Panc1 (cell line): ENCODE measurements around the gene NEUROG1.

Source experiments
- CTCF ChIP-seq: fragments of 450-650 bp; IDR thresholded peaks from 2 replicates; pipeline ENCODE4 v1.5.1; 2017; ENCODE audit warnings: mild to moderate bottlenecking
- POLR2AphosphoS5 ChIP-seq: IDR thresholded peaks from 2 replicates; pipeline ENCODE4 v1.6.1; 2012; ENCODE audit warnings: mild to moderate bottlenecking, low read depth, low read length, moderate library complexity
- SIN3A ChIP-seq: IDR thresholded peaks from 2 replicates; pipeline ENCODE4 v1.6.1; 2012; ENCODE audit warnings: low read depth, mild to moderate bottlenecking, low read length, moderate library complexity, borderline replicate concordance; ENCODE audit not compliant: insufficient read depth
- TCF7L2 ChIP-seq: IDR thresholded peaks from 2 replicates; pipeline ENCODE4 v1.6.1; 2011; ENCODE audit warnings: mild to moderate bottlenecking, low read depth, low read length, inconsistent platforms
- TF ChIP-seq, protein P1 (sequence below), 2 experiments: IDR thresholded peaks; 2 replicates each; pipeline ENCODE4 v1.6.1; 2011 to 2012; ENCODE audit warnings: low read depth in 2 of 2, control low read depth in 1 of 2, low read length in 1 of 2, mild to moderate bottlenecking in 1 of 2, moderate library complexity in 1 of 2; ENCODE audit not compliant: insufficient read depth in 1 of 2

- peak; percentile 88 for TF ChIP-seq CTCF
- TF ChIP-seq, protein P1, sequence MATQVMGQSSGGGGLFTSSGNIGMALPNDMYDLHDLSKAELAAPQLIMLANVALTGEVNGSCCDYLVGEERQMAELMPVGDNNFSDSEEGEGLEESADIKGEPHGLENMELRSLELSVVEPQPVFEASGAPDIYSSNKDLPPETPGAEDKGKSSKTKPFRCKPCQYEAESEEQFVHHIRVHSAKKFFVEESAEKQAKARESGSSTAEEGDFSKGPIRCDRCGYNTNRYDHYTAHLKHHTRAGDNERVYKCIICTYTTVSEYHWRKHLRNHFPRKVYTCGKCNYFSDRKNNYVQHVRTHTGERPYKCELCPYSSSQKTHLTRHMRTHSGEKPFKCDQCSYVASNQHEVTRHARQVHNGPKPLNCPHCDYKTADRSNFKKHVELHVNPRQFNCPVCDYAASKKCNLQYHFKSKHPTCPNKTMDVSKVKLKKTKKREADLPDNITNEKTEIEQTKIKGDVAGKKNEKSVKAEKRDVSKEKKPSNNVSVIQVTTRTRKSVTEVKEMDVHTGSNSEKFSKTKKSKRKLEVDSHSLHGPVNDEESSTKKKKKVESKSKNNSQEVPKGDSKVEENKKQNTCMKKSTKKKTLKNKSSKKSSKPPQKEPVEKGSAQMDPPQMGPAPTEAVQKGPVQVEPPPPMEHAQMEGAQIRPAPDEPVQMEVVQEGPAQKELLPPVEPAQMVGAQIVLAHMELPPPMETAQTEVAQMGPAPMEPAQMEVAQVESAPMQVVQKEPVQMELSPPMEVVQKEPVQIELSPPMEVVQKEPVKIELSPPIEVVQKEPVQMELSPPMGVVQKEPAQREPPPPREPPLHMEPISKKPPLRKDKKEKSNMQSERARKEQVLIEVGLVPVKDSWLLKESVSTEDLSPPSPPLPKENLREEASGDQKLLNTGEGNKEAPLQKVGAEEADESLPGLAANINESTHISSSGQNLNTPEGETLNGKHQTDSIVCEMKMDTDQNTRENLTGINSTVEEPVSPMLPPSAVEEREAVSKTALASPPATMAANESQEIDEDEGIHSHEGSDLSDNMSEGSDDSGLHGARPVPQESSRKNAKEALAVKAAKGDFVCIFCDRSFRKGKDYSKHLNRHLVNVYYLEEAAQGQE (IDR thresholded peaks at IDR 0.05; ENCODE audit: insufficient read depth in 1 of 2, low read depth in 2 of 2, low read length in 1 of 2) = no peak
- no peak for TF ChIP-seq POLR2AphosphoS5
- 0 out of 2 replicates have a peak, but pooled peaks have one; percentile 37 for TF ChIP-seq TCF7L2
- TF ChIP-seq SIN3A = no peak
Observed at GRCh38 chr5:135551593-135552447, 16.1 kb upstream of the NEUROG1 start.
